SH-SY5Y (cell line): ENCODE measurements around the gene UBE4A.

ENCODE experiments used
- GATA2 ChIP-seq: IDR thresholded peaks from 2 replicates; pipeline ENCODE4 v1.6.1; 2011; ENCODE audit warnings: mild to moderate bottlenecking, low read depth, low read length
- GATA3 ChIP-seq: IDR thresholded peaks from 2 replicates; pipeline ENCODE4 v1.6.1; 2011; ENCODE audit warnings: low read depth, mild to moderate bottlenecking, low read length, moderate library complexity

- TF ChIP-seq GATA2 (no peak), GATA3 (no peak)
Measured at GRCh38 chr11:118380571-118380970, 21.2 kb downstream of the UBE4A start.
